ENCODE measurements around the gene PTPRG.

Gene PTPRG

GRCh38 chr3:61674596-61674995 lies 113.2 kb downstream of the PTPRG start:
- no peak overlapping the region for H3K27ac ChIP-seq
- ChIA-PET CTCF (no interaction called here), POLR2A (ENCODE audit: low non-redundant PET) (no interaction called here)
- DNase-seq (ENCODE audit: low spot score), result no peak
- TF ChIP-seq, protein P1, sequence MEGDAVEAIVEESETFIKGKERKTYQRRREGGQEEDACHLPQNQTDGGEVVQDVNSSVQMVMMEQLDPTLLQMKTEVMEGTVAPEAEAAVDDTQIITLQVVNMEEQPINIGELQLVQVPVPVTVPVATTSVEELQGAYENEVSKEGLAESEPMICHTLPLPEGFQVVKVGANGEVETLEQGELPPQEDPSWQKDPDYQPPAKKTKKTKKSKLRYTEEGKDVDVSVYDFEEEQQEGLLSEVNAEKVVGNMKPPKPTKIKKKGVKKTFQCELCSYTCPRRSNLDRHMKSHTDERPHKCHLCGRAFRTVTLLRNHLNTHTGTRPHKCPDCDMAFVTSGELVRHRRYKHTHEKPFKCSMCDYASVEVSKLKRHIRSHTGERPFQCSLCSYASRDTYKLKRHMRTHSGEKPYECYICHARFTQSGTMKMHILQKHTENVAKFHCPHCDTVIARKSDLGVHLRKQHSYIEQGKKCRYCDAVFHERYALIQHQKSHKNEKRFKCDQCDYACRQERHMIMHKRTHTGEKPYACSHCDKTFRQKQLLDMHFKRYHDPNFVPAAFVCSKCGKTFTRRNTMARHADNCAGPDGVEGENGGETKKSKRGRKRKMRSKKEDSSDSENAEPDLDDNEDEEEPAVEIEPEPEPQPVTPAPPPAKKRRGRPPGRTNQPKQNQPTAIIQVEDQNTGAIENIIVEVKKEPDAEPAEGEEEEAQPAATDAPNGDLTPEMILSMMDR (conservative IDR thresholded peaks at IDR 0.05; ENCODE audit: low read depth), result no peak

- CTCF ChIA-PET, result interaction anchor here (0.5 kb wide), 1 partner anchor 1650 kb away, joined by 3 read pairs; no protein-coding TSS in a partner anchor
- POLR2A ChIA-PET (ENCODE audit: low non-redundant PET), result no interaction called here
- no peak overlapping the region for H3K27ac ChIP-seq
- DNase-seq (ENCODE audit: low spot score), result no peak
- TF ChIP-seq, protein P1 (conservative IDR thresholded peaks at IDR 0.05; ENCODE audit: low read depth), result no peak
These were observed 117.7 kb downstream of the PTPRG start for GRCh38 chr3:61679026-61679425.

DNA sequence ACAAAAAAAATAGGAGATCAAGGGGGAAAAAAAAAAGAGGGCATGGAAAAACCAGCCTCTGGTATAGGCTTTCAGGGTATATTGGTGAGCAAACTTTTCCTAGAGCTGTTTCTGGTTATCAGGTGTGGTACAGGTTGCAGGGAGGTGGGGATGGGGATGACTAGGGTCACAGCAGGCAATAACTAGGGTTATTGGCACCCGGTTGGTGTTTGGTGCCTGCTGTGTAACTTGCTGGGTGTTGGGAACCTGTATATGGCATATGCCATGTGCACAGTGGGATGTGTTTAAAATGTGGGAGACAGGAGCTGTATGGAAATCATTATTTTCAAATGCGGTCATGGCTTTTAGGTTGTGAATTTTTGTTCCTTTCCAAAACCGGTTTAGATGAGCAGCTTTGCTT lies 119.2 kb downstream of the PTPRG start:
- ChIA-PET POLR2A (ENCODE audit: low non-redundant PET) (no interaction called here), CTCF (interaction anchor here (0.6 kb wide), 1 partner anchor 17 kb away, joined by 5 read pairs; no protein-coding TSS in a partner anchor)
- no peak overlapping the region for H3K27ac ChIP-seq
- TF ChIP-seq, protein P1 (conservative IDR thresholded peaks at IDR 0.05; ENCODE audit: low read depth), result no peak
- no peak for DNase-seq (ENCODE audit: low spot score)

GRCh38 chr3:61681636-61682035 lies 120.3 kb downstream of the PTPRG start:
- no peak overlapping the region for H3K27ac ChIP-seq
- POLR2A ChIA-PET (ENCODE audit: low non-redundant PET), result no interaction called here
- TF ChIP-seq, protein P1 (conservative IDR thresholded peaks at IDR 0.05; ENCODE audit: low read depth), result no peak

GRCh38 chr3:61682671-61683548 lies 121.5 kb downstream of the PTPRG start:
- CTCF ChIA-PET, result interaction anchor here (0.5 to 0.7 kb wide), 3 partner anchors 153 to 506 kb away, joined by 3 to 4 read pairs (median 3); no protein-coding TSS in a partner anchor
- DNase-seq (ENCODE audit: low spot score), result peak; percentile 20
- TF ChIP-seq, protein P1 (conservative IDR thresholded peaks at IDR 0.05; ENCODE audit: low read depth), result no peak
- POLR2A ChIA-PET (ENCODE audit: low non-redundant PET), result interaction anchor here (0.7 kb wide), 1 partner anchor 119 kb away, joined by 3 read pairs; no protein-coding TSS in a partner anchor
- H3K27ac ChIP-seq, result no peak overlapping the region

More at GRCh38 chr3:61681636-61682035, 120.3 kb downstream of the PTPRG start:
- no peak for DNase-seq (ENCODE audit: low spot score)
- CTCF ChIA-PET, result interaction anchor here (0.7 kb wide), 1 partner anchor 69 kb away, joined by 3 read pairs; no protein-coding TSS in a partner anchor

- TF ChIP-seq, protein P1 (conservative IDR thresholded peaks at IDR 0.05; ENCODE audit: low read depth), result no peak
- H3K27ac ChIP-seq, result no peak overlapping the region
- CTCF ChIA-PET, result interaction anchor here (0.5 kb wide), 1 partner anchor 505 kb away, joined by 3 read pairs; no protein-coding TSS in a partner anchor
These were observed 122.3 kb downstream of the PTPRG start for GRCh38 chr3:61683549-61684236.

More at GRCh38 chr3:61683549-61684236, 122.3 kb downstream of the PTPRG start:
- POLR2A ChIA-PET (ENCODE audit: low non-redundant PET), result interaction anchor here (0.6 kb wide), 1 partner anchor 224 kb away, joined by 4 read pairs; no protein-coding TSS in a partner anchor
- DNase-seq (ENCODE audit: low spot score), result no peak

Data from RWPE1 (cell line).